HepG2 (cell line): ENCODE results near the gene ABCC1. TPM values are rescaled to one million over a fixed set of nuclear protein-coding genes. Genes with fewer than 3 reads are reported as not detected.

Experiments used
- BORCS8-MEF2B ChIP-seq: sonication (generic); formaldehyde crosslinking; IDR thresholded peaks from 2 replicates; pipeline ENCODE4 v1.8.0; 2022; ENCODE audit warnings: mild to moderate bottlenecking, missing genetic modification reagents
- BRCA1 ChIP-seq: sonication (generic); formaldehyde crosslinking; IDR thresholded peaks from 2 replicates; pipeline ENCODE4 v1.4.0; 2020; ENCODE audit warnings: missing genetic modification reagents
- NONO ChIP-seq, 2 experiments: fragments of 450-650 bp in 1 of 2; sonication (generic) in 1 of 2; formaldehyde crosslinking in 1 of 2; IDR thresholded peaks in 1 of 2; conservative IDR thresholded peaks in 1 of 2; 2 replicates each; pipeline versions ENCODE4 v1.6.1 to v1.8.0; 2017 to 2022; ENCODE audit warnings: mild to moderate bottlenecking in 1 of 2, missing genetic modification reagents in 1 of 2, moderate library complexity in 1 of 2
- PCBP2 ChIP-seq: fragments of 200-400 bp; formaldehyde crosslinking; optimal IDR thresholded peaks from 2 replicates; pipeline ENCODE3; 2018; ENCODE audit warnings: low read length, low read depth; ENCODE audit not compliant: poor library complexity, severe bottlenecking
- RFXANK ChIP-seq: IDR thresholded peaks from 2 replicates; pipeline ENCODE4 v1.6.1; 2016
- RXRB ChIP-seq: IDR thresholded peaks from 2 replicates; pipeline ENCODE4 v1.6.1; 2016; ENCODE audit warnings: borderline replicate concordance, missing genetic modification reagents, missing compliant biosample characterization
- ZNF253 ChIP-seq: sonication (generic); formaldehyde crosslinking; IDR thresholded peaks from 2 replicates; pipeline ENCODE4 v1.8.0; 2022; ENCODE audit warnings: mild to moderate bottlenecking, missing genetic modification reagents, borderline replicate concordance
- ZNF530 ChIP-seq: sonication (generic); formaldehyde crosslinking; IDR thresholded peaks from 2 replicates; pipeline ENCODE4 v1.5.0; 2020; ENCODE audit warnings: low read depth, mild to moderate bottlenecking, missing genetic modification reagents
- ZNF768 ChIP-seq: sonication (generic); formaldehyde crosslinking; IDR thresholded peaks from 2 replicates; pipeline ENCODE4 v1.4.0; 2020; ENCODE audit warnings: missing genetic modification reagents
- ZNF776 ChIP-seq: sonication (generic); formaldehyde crosslinking; IDR thresholded peaks from 2 replicates; pipeline ENCODE4 v1.4.0; 2020; ENCODE audit warnings: mild to moderate bottlenecking, missing genetic modification reagents
- ZNF841 ChIP-seq: sonication (generic); formaldehyde crosslinking; IDR thresholded peaks from 2 replicates; pipeline ENCODE4 v1.8.1; 2023; ENCODE audit warnings: missing genetic modification reagents, borderline replicate concordance
- ZSCAN30 ChIP-seq: sonication (generic); formaldehyde crosslinking; IDR thresholded peaks from 2 replicates; pipeline ENCODE4 v1.5.0; 2020; ENCODE audit warnings: mild to moderate bottlenecking, missing genetic modification reagents
- polyA plus RNA-seq, 8 experiments: library from polyadenylated mRNA; depleted of rRNA in 3 of 8; stranded (reverse) in 7 of 8; unstranded in 1 of 8; fragments of >200 nt; fragmentation: Illumina TruSeq in 4 of 8; extraction: Trizol in 4 of 8; gene quantifications; 2 replicates each; pipeline versions ENCODE4 v1.2.1 to v1.2.3, GENCODE V29; 2011 to 2016; ENCODE audit warnings: low read depth in 4 of 8, missing spikeins in 1 of 8, mixed read lengths in 1 of 8; ENCODE audit not compliant: insufficient read depth in 1 of 8
- total RNA-seq, 5 experiments: library from RNA; depleted of rRNA; stranded (reverse); fragments of >200 nt; fragmentation: Illumina TruSeq; extraction: Trizol; gene quantifications; 2 replicates each; pipeline ENCODE4 v1.2.3, GENCODE V29; 2016; ENCODE audit warnings: low read depth in 1 of 5
- TF ChIP-seq, protein P1 (sequence below): sonication (generic); formaldehyde crosslinking; IDR thresholded peaks from 2 replicates; pipeline ENCODE4 v1.4.0; 2020; ENCODE audit warnings: missing genetic modification reagents
- TF ChIP-seq, protein P2 (sequence below): sonication (generic); formaldehyde crosslinking; IDR thresholded peaks from 2 replicates; pipeline ENCODE4 v1.4.0; 2020; ENCODE audit warnings: mild to moderate bottlenecking, missing genetic modification reagents
- TF ChIP-seq, protein P3 (sequence below): sonication (generic); formaldehyde crosslinking; IDR thresholded peaks from 2 replicates; pipeline ENCODE4 v1.4.0; 2020; ENCODE audit warnings: low read depth, missing genetic modification reagents
- TF ChIP-seq, protein P4 (sequence below), 2 experiments: sonication (generic) in 1 of 2; formaldehyde crosslinking in 1 of 2; IDR thresholded peaks; 2 replicates each; pipeline versions ENCODE4 v1.6.1 to v1.9.0; 2014 to 2022; ENCODE audit warnings: antibody characterized with exemption in 1 of 2, borderline replicate concordance in 1 of 2, inconsistent platforms in 1 of 2, low read depth in 1 of 2, missing genetic modification reagents in 1 of 2

Gene ABCC1
- total and polyA plus RNA-seq, 2 of the 13 experiments (the other 11 are each of a cell fraction or from before 2014, with no cell fraction given): 13.0 to 30.6 TPM

DNA sequence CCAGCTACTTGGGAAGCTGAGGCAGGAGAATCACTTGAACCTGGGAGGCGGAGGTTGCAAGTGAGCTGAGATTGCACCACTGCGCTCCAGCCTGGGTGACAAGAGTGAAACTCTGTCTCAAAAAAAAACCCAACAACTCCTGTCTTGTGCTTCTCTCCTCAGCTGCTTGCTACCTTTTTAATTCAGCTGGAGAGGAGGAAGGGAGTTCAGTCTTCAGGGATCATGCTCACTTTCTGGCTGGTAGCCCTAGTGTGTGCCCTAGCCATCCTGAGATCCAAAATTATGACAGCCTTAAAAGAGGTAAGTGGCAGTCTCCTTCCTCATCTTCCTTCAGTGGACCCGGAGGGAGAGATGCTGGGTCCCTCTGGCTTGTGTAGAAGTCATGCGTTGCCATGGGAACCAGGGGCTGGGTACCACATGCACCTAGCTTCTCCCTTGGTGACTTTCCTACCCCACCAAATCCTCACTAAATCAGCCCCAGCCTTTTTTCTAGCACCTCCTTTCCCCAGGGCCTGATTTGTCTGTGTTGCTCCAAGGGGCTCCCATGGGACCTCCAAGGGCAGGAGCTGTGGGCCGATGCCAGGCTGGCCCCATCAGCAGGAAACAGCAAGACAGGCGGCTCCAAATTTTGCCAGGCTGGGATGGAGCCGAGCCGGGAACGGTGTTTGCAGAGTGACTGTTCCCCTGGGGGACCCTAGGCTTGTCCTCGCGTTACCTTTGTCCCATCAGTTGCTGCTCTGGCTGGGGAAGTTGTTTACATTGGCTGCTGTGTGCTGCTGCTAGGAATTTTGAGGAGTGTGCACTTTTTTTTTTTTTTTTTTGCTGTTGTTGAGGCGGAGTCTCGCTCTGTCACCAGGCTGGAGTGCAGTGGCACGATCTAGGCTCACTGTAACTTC lies 65.2 kb downstream of the ABCC1 start (continued):
- TF ChIP-seq, protein P1, sequence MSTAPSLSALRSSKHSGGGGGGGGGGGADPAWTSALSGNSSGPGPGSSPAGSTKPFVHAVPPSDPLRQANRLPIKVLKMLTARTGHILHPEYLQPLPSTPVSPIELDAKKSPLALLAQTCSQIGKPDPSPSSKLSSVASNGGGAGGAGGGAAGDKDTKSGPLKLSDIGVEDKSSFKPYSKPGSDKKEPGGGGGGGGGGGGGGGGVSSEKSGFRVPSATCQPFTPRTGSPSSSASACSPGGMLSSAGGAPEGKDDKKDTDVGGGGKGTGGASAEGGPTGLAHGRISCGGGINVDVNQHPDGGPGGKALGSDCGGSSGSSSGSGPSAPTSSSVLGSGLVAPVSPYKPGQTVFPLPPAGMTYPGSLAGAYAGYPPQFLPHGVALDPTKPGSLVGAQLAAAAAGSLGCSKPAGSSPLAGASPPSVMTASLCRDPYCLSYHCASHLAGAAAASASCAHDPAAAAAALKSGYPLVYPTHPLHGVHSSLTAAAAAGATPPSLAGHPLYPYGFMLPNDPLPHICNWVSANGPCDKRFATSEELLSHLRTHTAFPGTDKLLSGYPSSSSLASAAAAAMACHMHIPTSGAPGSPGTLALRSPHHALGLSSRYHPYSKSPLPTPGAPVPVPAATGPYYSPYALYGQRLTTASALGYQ (CRISPR knock-in tag): peak; percentile 76
- TF ChIP-seq, protein P2, sequence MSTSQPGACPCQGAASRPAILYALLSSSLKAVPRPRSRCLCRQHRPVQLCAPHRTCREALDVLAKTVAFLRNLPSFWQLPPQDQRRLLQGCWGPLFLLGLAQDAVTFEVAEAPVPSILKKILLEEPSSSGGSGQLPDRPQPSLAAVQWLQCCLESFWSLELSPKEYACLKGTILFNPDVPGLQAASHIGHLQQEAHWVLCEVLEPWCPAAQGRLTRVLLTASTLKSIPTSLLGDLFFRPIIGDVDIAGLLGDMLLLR: peak; percentile 47; the same call in 1 of the 2 replicates
- TF ChIP-seq BRCA1 (no peak), ZNF768 (CRISPR knock-in tag) (no peak), RFXANK (CRISPR knock-in tag) (no peak), ZNF530 (CRISPR knock-in tag) (no peak), ZSCAN30 (CRISPR knock-in tag) (no peak), ZNF841 (CRISPR knock-in tag) (no peak), RXRB (CRISPR knock-in tag) (peak; percentile 100), BORCS8-MEF2B (CRISPR knock-in tag) (no peak), PCBP2 (no peak), ZNF253 (CRISPR knock-in tag) (no peak), ZNF776 (CRISPR knock-in tag) (no peak), NONO (IDR thresholded peaks at IDR 0.05) (no peak), NONO (CRISPR knock-in tag; conservative IDR thresholded peaks at IDR 0.05) (peak; percentile 54)
- TF ChIP-seq, protein P3, sequence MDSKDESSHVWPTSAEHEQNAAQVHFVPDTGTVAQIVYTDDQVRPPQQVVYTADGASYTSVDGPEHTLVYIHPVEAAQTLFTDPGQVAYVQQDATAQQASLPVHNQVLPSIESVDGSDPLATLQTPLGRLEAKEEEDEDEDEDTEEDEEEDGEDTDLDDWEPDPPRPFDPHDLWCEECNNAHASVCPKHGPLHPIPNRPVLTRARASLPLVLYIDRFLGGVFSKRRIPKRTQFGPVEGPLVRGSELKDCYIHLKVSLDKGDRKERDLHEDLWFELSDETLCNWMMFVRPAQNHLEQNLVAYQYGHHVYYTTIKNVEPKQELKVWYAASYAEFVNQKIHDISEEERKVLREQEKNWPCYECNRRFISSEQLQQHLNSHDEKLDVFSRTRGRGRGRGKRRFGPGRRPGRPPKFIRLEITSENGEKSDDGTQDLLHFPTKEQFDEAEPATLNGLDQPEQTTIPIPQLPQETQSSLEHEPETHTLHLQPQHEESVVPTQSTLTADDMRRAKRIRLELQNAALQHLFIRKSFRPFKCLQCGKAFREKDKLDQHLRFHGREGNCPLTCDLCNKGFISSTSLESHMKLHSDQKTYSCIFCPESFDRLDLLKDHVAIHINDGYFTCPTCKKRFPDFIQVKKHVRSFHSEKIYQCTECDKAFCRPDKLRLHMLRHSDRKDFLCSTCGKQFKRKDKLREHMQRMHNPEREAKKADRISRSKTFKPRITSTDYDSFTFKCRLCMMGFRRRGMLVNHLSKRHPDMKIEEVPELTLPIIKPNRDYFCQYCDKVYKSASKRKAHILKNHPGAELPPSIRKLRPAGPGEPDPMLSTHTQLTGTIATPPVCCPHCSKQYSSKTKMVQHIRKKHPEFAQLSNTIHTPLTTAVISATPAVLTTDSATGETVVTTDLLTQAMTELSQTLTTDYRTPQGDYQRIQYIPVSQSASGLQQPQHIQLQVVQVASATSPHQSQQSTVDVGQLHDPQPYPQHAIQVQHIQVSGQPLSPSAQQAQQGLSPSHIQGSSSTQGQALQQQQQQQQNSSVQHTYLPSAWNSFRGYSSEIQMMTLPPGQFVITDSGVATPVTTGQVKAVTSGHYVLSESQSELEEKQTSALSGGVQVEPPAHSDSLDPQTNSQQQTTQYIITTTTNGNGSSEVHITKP (CRISPR knock-in tag): no peak
- TF ChIP-seq, protein P4, sequence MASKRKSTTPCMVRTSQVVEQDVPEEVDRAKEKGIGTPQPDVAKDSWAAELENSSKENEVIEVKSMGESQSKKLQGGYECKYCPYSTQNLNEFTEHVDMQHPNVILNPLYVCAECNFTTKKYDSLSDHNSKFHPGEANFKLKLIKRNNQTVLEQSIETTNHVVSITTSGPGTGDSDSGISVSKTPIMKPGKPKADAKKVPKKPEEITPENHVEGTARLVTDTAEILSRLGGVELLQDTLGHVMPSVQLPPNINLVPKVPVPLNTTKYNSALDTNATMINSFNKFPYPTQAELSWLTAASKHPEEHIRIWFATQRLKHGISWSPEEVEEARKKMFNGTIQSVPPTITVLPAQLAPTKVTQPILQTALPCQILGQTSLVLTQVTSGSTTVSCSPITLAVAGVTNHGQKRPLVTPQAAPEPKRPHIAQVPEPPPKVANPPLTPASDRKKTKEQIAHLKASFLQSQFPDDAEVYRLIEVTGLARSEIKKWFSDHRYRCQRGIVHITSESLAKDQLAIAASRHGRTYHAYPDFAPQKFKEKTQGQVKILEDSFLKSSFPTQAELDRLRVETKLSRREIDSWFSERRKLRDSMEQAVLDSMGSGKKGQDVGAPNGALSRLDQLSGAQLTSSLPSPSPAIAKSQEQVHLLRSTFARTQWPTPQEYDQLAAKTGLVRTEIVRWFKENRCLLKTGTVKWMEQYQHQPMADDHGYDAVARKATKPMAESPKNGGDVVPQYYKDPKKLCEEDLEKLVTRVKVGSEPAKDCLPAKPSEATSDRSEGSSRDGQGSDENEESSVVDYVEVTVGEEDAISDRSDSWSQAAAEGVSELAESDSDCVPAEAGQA (IDR thresholded peaks at IDR 0.05; ENCODE audit: low read depth): no peak
- TF ChIP-seq, protein P4 (CRISPR knock-in tag; IDR thresholded peaks at IDR 0.05; ENCODE audit: borderline replicate concordance): no peak
